Stimulated activated CD4-positive, alpha-beta T cell treated with anti-CD3 and anti-CD28 coated beads, Interleukin-12 subunit alpha, Interleukin-12 subunit beta, amount 100 ng/mL, for 4 hours (primary cell): Measurements from ENCODE around the gene ATP6AP1.

Experiments used
- DNase-seq: peaks from one replicate; pipeline ENCODE4 v3.0.0-alpha.2; 2020

The ATP6AP1 gene

DNA sequence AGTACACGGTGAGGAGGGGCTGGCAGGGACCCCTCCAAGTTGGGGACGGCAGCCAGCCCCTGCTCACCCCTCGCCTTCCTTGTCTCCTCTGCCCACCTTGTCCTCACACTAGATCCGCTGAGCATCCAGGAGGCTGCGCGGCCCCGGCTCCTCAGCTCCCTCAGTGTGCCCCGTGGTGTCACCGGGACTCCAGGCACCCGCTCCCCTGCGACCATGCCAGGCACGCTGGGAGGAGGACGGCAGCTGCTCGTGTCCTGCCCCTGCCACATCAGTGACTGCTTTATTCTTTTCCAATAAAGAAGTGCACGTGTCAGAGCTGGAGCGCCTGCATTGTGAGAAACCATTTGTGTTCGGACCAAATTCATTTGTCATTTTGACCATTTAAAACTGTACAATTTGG lies 21.8 kb downstream of the ATP6AP1 start:
- no peak for DNase-seq

DNA sequence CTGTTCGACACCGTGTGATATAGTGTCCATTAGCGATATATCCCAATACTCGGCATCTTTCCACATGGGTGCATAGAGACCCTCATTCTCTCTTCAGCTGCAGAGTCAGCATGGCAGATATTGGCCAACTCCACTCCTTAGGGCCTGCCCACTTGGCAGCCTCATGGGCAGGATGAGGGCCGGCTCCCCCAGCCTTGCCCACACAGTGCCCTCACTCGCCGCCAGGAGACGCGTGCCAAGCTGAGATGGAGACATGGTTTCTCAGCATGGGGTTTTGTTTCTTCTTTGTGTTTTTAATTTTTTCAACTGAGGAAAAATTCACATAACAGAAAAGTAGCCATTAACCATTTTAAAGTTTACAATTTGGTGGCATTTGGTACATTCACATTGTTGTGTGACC lies 24.3 kb downstream of the ATP6AP1 start:
- no peak for DNase-seq

DNA sequence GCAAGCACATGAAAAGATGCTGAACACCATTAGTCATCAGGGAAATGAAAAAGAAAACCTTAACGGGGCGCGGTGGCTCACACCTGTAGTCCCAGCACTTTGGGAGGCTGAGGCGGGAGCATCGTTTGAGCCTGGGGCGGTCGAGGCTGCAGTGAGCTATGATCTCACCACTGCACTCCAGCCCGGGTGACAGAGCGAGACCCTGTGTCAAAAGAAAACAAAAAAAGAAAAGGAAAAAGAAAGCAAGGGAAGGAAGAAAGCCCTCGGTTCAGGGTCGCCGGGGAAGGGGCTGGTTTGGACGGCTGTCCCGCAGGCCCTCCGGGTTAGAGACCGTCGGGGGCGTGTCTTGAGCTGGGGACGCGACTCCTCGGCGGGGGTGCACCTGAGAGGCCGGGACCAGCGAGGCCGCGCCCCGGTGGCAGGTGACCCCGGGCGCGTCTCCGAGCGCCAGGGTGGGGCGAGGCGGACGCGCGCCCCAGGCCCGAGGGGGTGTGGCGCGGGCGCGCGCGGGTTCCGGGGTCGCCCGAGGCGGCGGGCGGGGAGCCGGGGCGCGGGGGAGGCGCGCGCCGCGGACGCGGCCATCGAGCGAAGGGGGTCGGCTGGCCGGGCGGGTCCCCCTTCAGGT lies 29.1 kb downstream of the ATP6AP1 start:
- peak; percentile 41 for DNase-seq

DNA sequence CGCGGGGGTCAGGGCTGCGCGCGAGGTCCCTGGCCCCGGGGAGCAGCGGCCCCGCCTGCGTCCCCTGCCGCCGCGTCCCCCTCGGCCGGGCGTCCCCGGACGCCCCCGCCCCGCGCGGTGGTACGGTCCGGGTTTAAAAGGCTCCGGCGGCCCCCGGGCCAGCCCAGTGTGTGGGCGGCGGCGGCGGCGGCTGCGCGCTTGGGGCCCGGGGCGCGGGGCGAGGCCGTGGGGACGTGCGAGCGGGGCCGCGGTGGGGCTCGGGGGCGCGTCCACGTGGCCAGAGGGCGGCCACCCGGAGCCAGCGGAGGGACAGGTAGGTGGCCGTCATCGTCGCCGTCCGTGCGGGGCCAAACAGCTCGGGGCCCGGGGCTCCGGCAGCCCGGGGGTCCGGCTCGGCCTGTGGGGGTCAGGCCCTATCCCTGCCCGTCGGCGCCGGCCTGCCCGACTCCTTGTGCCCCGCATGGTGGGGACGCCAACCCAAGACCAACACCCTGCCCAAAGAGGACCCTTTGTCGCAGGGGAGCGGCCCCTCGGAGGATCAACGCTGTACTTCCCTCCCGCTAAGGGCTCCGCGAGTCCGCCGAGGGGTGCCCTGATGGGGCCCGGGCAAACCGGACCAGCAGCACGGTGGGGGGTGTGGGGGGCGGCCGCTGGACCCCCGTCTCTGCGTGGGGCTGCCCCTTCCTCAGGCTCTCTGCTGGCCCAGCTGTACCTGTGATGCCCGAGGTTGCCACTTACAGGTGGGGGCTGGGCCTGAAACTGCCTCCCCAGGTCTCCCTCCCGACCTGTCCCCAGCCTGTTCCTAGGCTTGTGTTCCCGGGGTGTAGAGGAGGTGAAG lies 29.9 kb downstream of the ATP6AP1 start, which contains the start of gene PLXNA3:
Gene PLXNA3, plus strand, starts transcription at position 166 of the 838 bp plus-strand sequence. CDS start 1,903 bp downstream, outside the sequence.
- peak; percentile 62 for DNase-seq

DNA sequence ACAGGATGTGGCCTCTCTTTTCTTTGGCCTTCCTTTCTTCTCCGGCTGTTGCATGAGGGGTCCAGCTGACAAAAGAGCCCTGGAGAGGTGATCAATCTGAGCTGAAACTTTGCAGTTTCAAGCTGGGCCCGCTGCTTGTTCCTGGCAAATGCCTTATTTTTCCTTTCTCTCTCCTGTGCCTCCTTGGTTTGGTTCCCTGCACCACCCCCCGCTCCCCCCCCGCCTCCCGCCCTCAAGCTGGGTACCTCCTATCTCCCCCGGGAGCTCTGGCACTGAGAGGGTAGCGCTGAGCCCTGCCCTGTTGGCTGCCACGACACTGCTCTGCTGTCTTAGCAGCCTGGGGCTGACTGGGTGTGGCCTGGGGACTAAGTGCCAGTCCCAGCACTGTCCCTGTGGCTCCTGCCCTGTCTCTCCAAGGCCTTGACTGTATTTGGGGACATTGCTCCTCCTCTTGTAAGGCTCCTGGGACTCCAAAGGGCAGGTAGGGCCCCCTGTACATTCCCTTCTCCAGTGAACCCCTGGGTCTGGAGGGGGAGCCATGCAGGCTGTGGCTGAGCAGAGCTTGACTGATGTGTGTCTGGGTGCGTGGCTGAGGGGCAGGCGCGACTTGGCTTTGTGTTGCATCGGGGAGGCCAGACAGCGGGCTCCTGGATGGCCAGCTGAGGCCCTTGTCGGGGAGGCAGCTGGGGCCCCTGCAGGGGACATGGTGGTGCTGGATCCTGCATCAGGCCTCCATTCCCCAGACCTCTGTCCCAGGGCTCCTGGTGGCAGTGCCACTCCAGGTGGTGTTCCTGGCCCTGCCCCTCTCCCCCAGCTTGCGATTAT lies 30.7 kb downstream of the ATP6AP1 start:
- no peak for DNase-seq

DNA sequence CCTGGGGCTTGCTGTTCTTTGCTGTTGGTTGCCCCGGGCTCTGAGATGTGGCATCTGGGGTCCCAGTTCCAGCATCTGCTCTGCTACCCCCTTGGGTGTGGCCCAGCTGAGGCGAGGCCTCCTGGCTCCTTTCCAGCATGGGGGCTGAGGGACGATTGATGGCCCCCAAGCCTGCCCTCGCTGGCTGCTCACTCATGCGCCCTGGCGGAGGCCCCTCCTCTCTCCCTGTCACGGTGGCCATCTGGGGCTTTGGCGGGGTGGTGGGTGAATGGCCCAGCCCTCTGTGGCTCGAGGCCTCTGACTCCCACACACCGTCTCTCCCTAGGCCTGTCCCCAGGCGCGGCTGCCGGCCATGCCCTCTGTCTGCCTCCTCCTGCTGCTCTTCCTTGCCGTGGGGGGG lies 31.4 kb downstream of the ATP6AP1 start:
- DNase-seq = no peak

DNA sequence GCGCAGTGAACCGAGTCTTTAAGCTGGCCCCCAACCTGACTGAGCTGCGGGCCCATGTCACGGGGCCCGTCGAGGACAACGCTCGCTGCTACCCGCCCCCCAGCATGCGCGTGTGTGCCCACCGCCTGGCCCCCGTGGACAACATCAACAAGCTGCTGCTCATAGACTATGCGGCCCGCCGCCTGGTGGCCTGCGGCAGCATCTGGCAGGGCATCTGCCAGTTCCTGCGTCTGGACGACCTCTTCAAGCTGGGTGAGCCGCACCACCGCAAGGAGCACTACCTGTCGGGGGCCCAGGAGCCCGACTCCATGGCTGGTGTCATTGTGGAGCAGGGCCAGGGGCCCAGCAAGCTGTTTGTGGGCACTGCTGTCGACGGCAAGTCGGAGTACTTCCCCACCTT lies 31.8 kb downstream of the ATP6AP1 start:
- no peak for DNase-seq

DNA sequence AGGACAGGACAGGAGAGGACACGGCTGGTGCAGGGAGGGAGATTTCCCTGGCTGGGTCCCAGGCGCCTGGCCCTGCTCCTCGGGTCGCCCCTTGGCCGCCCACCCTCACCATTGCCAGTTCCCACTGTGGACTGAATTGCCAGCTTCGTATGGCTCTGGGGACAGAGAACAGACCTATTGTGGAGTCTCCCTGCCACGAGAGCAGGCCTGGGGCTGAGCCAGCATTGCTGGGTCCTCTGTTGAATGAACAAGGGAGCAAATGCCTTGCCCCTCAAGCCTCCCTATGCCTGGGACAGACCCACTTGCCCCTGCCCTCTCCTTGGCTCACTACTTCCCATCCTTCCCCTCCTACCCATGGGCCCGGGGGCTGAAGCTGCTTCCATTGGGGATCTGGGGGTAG lies 33.9 kb downstream of the ATP6AP1 start:
- DNase-seq = no peak

DNA sequence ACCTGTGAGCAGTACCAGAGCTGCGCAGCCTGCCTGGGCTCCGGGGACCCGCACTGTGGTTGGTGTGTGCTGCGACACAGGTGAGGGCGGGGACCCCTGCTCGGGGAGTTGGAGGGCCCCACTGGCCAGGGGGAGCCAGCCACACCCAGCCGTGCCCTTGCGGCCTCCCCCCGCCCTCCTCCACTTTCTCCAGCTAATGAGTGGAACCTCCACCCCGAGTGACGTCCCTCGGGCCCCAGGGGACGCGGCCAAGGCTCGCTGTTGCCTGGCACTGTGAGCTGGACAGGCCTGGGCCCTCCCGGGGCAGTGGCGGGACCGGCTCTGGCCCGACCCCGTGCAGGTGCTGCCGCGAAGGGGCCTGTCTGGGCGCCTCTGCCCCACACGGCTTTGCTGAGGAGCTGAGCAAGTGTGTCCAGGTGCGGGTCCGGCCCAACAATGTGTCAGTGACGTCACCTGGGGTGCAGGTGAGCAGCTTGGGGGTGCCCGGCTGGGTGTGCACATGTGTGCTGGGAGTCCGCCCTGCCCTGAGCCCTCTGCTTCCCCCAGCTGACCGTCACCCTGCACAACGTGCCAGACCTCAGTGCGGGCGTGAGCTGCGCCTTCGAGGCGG lies 35.2 kb downstream of the ATP6AP1 start:
- no peak for DNase-seq

DNA sequence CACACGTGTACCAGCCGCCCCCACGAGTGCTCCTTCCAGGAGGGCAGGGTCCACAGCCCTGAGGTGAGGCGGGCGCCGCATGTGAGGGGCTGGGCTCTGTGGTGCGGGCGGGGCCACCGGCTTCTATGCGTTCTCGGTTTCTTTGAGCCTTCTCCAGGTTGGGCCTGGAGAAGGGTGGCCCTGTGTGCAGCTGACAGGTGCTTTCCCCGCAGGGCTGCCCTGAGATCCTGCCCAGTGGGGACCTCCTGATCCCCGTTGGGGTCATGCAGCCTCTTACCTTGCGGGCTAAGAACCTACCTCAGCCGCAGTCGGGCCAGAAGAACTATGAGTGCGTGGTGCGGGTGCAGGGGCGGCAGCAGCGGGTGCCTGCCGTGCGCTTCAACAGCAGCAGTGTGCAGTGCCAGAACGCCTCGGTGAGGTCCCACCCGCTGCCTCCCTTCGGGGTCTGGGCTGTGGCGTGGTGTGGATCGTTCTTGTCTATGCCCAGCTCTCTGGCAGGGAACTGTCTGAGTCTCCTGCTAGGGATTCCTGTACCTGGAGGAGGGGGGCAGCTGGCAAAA lies 36.4 kb downstream of the ATP6AP1 start:
- DNase-seq = no peak

DNA sequence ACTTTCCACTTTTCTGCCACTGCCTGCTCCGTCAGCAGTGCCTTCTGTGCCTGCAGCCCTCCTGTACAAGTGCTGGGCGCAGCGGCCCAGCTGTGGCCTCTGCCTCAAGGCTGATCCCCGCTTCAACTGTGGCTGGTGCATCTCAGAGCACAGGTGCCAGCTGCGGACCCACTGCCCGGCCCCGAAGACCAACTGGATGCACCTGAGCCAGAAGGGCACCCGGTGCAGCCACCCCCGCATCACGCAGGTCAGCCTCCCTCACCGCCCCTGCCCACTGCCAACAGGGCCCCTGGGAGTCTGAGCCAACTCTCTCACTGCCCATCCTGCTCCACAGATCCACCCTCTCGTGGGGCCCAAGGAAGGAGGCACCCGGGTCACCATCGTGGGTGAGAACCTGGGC lies 37.1 kb downstream of the ATP6AP1 start:
- DNase-seq = no peak

DNA sequence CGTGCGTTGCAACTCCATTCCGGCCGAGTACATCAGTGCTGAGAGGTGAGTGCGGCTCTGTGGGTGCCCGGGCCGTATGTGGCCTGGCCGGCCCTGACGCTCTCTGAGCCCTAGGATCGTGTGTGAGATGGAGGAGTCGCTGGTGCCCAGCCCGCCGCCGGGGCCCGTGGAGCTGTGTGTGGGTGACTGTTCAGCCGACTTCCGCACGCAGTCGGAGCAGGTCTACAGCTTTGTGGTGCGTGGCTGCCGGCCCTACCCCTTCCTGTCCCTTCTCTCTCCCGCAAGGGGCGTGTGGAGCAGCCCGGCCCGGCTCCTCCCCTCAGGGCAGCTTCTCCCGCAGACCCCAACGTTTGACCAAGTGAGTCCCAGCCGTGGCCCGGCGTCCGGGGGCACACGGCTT lies 37.6 kb downstream of the ATP6AP1 start:
- DNase-seq = no peak

DNA sequence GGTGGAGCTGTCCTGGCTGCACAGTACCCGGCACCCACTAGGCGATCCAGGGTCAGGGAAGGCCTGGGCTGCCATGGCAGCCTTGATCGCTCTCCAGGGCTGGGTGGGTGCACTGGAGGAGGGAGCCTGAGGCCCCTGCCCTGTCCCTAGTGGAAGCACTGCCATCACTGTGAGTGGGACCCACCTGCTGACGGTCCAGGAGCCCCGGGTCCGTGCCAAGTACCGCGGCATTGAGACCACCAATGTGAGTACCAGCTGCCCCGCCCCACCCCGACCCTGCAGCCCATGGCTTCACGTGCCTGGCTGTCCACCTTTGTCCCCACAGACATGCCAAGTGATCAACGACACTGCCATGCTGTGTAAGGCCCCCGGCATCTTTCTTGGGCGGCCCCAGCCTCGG lies 38.4 kb downstream of the ATP6AP1 start:
- no peak for DNase-seq

DNA sequence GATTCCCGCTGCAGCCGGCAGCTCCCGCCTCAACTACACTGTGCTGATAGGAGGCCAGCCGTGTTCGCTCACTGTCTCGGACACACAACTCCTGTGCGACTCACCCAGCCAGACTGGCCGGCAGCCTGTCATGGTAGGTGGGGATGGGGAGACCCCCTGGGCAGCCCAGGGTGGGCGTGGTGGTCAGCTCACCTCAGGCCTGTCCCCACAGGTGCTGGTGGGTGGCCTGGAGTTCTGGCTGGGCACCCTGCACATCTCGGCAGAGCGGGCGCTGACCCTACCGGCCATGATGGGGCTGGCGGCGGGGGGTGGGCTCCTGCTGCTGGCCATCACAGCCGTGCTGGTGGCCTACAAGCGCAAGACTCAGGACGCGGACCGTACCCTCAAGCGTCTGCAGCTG lies 39.1 kb downstream of the ATP6AP1 start:
- DNase-seq = no peak

DNA sequence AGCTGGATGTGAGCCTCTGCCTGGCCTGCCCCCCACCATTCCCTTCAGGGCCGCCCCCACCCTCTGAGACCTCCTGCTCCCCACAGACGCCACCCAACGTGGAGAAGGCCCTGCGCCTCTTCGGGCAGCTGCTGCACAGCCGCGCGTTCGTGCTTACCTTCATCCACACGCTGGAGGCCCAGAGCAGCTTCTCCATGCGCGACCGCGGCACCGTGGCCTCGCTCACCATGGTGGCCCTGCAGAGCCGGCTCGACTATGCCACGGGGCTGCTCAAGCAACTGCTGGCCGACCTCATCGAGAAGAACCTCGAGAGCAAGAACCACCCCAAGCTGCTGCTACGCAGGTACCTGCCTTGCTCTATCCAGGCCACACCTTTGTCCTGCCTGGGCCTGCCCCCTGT lies 39.7 kb downstream of the ATP6AP1 start:
- DNase-seq = no peak

DNA sequence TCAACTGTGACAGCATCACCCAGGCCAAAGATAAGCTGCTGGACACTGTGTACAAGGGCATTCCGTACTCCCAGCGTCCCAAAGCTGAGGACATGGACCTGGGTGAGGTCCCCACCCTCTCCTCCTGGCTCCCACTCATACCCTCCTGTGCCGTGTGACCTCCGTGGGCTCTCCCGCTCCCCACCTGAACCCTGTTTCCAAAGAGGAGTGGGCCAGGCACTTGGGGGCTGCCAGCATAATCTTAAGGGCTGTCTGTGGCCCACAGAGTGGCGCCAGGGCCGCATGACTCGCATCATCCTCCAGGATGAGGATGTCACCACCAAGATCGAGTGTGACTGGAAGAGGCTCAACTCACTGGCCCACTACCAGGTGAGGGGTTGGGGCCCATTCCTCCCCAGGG lies 40.6 kb downstream of the ATP6AP1 start:
- DNase-seq = no peak

DNA sequence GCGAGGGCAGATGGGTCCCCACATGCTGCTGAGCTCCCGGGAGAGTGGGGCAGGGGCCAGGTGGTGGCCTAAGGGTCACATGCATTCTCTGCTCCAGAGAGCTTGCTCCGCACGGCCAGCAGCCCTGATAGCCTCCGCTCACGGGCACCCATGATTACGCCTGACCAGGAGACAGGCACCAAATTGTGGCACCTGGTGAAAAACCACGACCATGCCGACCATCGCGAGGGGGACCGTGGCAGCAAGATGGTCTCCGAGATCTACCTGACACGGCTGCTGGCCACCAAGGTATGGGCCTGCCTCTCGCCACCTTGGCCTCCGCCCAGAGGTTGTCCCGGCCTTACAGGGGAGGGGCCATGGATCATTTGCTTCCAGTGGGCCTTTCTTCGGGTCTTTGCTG lies 41.4 kb downstream of the ATP6AP1 start:
- DNase-seq = no peak

DNA sequence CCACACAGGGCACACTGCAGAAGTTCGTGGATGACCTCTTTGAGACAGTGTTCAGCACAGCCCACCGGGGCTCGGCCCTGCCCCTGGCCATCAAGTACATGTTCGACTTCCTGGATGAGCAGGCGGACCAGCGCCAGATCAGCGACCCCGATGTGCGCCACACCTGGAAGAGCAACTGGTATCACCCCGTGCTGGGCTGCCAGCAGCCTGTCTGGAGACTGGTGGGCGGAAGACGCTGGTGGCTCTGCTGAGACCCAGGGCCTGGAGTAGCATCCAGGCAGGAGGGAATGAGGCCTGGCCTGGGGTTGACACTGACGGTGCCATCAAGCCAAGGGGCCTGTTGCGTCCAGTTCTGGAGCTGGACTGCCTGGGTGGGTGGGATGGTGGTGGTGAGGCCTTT lies 42.0 kb downstream of the ATP6AP1 start:
- no peak for DNase-seq

DNA sequence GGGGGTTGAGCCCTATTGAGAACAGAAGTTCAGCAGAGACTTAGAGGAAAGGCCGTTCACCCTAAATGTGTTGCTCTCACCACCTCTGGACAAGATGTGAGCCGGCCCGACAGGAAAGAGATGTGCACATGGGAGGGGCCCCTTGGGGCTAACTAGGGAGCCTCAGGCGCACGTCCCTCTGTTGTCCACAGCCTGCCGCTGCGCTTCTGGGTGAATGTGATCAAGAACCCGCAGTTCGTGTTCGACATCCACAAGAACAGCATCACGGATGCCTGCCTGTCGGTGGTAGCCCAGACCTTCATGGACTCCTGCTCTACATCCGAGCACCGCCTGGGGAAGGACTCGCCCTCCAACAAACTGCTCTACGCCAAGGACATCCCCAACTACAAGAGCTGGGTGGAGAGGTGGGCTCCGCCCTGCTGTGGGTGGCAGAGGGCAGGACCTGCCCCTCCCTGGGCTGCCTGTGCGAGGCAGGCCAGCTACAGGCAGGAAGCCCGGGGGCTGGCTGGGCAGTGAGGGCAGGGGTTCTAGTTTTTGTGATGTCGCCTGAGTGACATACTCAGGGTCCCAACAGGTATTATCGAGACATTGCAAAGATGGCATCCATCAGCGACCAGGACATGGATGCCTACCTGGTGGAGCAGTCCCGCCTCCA lies 42.6 kb downstream of the ATP6AP1 start:
- no peak for DNase-seq

DNA sequence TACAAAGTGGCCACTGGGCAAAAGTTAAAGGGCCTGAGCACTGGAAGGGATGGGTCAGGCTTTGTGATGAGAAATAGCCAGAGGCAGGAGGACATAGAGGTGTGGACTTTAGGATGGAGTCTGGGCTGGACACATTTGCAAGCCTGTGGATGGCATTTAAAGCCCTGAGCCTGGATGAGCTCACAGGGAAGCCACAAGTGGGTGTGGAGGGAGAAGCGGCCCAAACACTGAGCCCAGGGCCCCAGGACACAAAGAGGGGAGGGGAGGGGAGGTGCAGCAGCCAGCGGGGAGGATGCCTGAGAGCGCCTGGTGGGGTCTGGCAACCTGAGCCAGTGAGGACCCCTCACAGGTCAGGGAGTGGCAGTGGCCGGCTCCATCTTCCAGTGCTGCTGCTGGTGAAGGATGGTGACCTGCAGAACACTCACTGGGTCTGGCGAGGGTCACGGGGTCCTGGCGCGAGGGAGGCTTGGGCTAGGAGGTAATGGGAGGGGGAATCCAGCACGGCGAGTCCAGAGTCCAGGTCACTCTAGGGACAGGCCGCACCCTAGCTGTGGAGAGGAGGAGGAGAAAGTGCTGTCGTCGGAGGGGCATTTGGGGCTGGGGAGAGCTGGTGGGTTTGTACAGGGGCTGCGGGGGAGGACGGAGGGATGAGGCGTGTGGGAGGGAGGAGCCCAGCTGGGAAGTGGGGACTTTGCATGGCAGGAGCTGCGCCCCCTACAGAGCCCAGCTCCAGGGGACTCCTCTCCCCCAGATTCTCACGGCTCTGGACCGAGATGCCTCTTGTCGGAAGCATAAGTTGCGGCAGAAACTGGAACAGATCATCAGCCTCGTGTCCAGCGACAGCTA lies 43.6 kb downstream of the ATP6AP1 start:
- DNase-seq = no peak
